ENCODE results near the gene SNX8.

GRCh38 chr7:2287745-2288144 lies 26.5 kb downstream of the SNX8 start:
- TF ChIP-seq, protein P1, sequence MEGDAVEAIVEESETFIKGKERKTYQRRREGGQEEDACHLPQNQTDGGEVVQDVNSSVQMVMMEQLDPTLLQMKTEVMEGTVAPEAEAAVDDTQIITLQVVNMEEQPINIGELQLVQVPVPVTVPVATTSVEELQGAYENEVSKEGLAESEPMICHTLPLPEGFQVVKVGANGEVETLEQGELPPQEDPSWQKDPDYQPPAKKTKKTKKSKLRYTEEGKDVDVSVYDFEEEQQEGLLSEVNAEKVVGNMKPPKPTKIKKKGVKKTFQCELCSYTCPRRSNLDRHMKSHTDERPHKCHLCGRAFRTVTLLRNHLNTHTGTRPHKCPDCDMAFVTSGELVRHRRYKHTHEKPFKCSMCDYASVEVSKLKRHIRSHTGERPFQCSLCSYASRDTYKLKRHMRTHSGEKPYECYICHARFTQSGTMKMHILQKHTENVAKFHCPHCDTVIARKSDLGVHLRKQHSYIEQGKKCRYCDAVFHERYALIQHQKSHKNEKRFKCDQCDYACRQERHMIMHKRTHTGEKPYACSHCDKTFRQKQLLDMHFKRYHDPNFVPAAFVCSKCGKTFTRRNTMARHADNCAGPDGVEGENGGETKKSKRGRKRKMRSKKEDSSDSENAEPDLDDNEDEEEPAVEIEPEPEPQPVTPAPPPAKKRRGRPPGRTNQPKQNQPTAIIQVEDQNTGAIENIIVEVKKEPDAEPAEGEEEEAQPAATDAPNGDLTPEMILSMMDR (IDR thresholded peaks at IDR 0.05): no peak
- TF ChIP-seq POLR2AphosphoS5 (IDR thresholded peaks at IDR 0.05) (no peak), POLR2A (IDR thresholded peaks at IDR 0.05) (no peak)
